Right lobe of liver (tissue), 6 donors: Measurements from ENCODE around the gene C3orf22. TPM values are rescaled to one million over a fixed set of nuclear protein-coding genes. Genes with fewer than 3 reads are reported as not detected.
A peak's percentile ranks its signal among the peaks of the same experiment; 100 is the strongest.

ENCODE experiments used
- ATAC-seq, 4 donors: fragments of 200-7000 bp; cut with Tn5 transposase; one replicate each; pipeline ENCODE4 v1.9.1; 2020; ENCODE audit warnings: mild to moderate bottlenecking in 4 of 4, moderate library complexity in 4 of 4
- DNase-seq, 3 donors: peaks; one replicate each; pipeline ENCODE4 v3.0.0-alpha.2; 2020
- H3K27ac ChIP-seq, 3 donors: fragments of 200-600 bp; one replicate each; pipeline ENCODE4 v1.8.0; 2022
- H3K27me3 ChIP-seq, 2 donors: fragments of 200-600 bp; one replicate each; pipeline ENCODE4 v1.8.0; 2022
- H3K36me3 ChIP-seq, 4 donors: fragments of 200-600 bp; sonication (generic) in 1 of 4; one replicate each; pipeline versions ENCODE4 v1.5.1 to v1.8.0; 2017 to 2022; ENCODE audit warnings: control low read depth in 1 of 4
- H3K4me1 ChIP-seq, 4 donors: fragments of 200-600 bp; sonication (generic) in 1 of 4; one replicate each; pipeline versions ENCODE4 v1.5.1 to v1.8.0; 2017 to 2022; ENCODE audit warnings: control low read depth in 1 of 4
- H3K4me3 ChIP-seq, 3 donors: fragments of 200-600 bp; one replicate each; pipeline ENCODE4 v1.8.0; 2022
- H3K9me3 ChIP-seq, 4 donors: fragments of 200-600 bp; sonication (generic) in 1 of 4; one replicate each; pipeline versions ENCODE4 v1.5.1 to v1.8.0; 2017 to 2022; ENCODE audit warnings: control low read depth in 1 of 4
- POLR2A ChIP-seq: fragments of 450-650 bp; IDR thresholded peaks from one replicate; pipeline ENCODE4 v1.6.1; 2017; ENCODE audit warnings: antibody characterized with exemption, mild to moderate bottlenecking
- WGBS: methylation state at CpG from one replicate; pipeline ENCODE4 v1.1.6; 2018; ENCODE audit warnings: low coverage, low lambda C conversion rate; ENCODE audit not compliant: insufficient coverage; ENCODE audit errors: missing lambda C conversion rate; 5-methylcytosine and 5-hydroxymethylcytosine counted together
- intact Hi-C, 2 donors: fragments of 100-400 bp; cut with DNase I; formaldehyde crosslinking; loops; one replicate each; pipeline versions ENCODE4 v1.11.2 to v1.14.1; 2022
- total RNA-seq, 6 experiments: library from RNA; depleted of rRNA in 2 of 6; stranded (reverse); fragments of >200 nt in 2 of 6; fragmentation: NEBNext Ultra II Directional in 3 of 6; extraction: Animal tissue kit (Norgen Biotek cat#: 25700) in 3 of 6; gene quantifications; one replicate each; pipeline versions ENCODE4 v1.1.0 to v1.2.4, GENCODE V29; 2016 to 2023
- TF ChIP-seq, protein P1 (sequence below), 4 donors: fragments of 200-600 bp in 3 of 4; fragments of 450-650 bp in 1 of 4; IDR thresholded peaks; one replicate each; pipeline versions ENCODE4 v1.5.1 to v1.8.0; 2016 to 2022; ENCODE audit warnings: antibody characterized with exemption in 4 of 4, mild to moderate bottlenecking in 2 of 4
- donor health status: DM: no; HTN: yes; CAD: no.
- donor health status: DM: no; HTN: no; CAD: no.
- donor health status: DM: no; HTN: no; CAD: no.
- donor health status: DM: no; HTN: yes; CAD: no.
- donor health status: DM: no; HTN: yes; CAD: no.

Gene C3orf22
- total RNA-seq, 6 experiments from 2014 or later = not detected

DNA sequence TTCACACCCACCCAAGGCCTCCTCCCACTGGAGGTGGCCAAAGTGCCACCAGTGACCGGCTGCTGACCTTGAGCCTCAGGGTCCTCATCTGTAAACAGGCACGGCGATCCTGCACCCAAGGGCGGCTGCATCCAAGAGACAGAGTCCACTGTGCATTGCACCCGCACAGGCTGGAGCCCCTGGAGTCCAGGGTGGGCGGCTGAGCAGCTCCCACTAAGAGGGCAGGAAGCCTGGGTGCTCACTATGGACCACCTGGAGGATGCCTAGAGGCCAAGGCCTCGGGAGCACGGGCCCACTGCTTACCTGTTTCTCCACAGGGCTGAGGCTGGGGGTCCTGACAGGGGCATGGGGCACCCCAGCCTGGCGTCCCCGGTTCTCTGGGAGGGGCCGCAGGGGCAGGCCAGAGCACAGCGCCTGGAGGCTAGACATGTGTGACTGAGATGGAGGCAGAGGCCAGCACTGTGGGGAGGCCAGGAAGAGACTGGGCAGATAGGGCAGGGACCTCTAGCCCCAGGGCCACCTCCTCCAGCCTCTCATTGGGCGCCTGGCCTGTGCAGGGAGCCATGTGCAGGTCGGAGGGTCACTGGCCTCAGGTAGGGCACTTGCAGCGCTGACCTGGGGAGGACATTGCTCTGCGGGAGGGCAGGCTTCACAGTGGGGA is 41.3 kb downstream of the C3orf22 start, which contains the start of gene UROC1:
Gene UROC1, minus strand, starts transcription at position 483 of the 661 bp plus-strand sequence. Its CDS starts 54 bp downstream, at position 429.
- Histone ChIP-seq H3K4me1 (peaks cover 0 to 54% (median 13%) of the 10 kb centered on the region in 4 donors), H3K4me3 (peak within 1 kb of the TSS; percentile 37 to 81 (median 40)), H3K27me3 (no peaks in the 10 kb centered on the region), H3K27ac (peak within 1 kb of the TSS in 2 of 3 donors; percentile 60 to 84), H3K9me3 (no peaks in the 10 kb centered on the region), H3K36me3 (no peaks in the 10 kb centered on the region)
- WGBS = 56% methylated on average over 3 of the region's 16 CpGs
- intact Hi-C loops = no loop called here
- DNase-seq = peak; percentile 86 to 96 (median 96)
- peak; percentile 81 to 90 (median 83) for ATAC-seq
- peak; percentile 58 for TF ChIP-seq POLR2A
- TF ChIP-seq, protein P1, sequence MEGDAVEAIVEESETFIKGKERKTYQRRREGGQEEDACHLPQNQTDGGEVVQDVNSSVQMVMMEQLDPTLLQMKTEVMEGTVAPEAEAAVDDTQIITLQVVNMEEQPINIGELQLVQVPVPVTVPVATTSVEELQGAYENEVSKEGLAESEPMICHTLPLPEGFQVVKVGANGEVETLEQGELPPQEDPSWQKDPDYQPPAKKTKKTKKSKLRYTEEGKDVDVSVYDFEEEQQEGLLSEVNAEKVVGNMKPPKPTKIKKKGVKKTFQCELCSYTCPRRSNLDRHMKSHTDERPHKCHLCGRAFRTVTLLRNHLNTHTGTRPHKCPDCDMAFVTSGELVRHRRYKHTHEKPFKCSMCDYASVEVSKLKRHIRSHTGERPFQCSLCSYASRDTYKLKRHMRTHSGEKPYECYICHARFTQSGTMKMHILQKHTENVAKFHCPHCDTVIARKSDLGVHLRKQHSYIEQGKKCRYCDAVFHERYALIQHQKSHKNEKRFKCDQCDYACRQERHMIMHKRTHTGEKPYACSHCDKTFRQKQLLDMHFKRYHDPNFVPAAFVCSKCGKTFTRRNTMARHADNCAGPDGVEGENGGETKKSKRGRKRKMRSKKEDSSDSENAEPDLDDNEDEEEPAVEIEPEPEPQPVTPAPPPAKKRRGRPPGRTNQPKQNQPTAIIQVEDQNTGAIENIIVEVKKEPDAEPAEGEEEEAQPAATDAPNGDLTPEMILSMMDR (IDR thresholded peaks at IDR 0.05) = no peak

DNA sequence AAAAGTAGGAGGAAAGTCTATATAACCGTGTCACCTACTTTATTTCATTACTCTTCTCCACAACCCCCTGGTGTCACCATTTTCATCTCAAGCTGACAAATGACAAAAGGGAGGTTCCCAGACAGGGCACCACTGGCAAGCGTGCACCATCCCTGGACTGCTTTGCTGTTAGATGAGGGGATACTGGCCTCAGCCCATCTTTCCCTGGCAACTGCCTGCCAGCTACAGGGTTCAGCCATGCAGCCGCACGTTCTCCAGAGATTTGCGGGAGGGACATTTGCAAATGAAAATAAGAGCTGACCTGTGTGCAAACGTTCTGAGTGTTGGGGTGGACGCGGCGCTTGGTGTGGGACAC is 41.8 kb downstream of the C3orf22 start:
- Histone ChIP-seq H3K4me3 (peak overlapping the region; percentile 37 to 81 (median 40)), H3K9me3 (no peaks in the 10 kb centered on the region), H3K36me3 (no peaks in the 10 kb centered on the region), H3K27me3 (no peaks in the 10 kb centered on the region), H3K27ac (peak overlapping the region in 2 of 3 donors; percentile 19 to 84), H3K4me1 (peaks cover 0 to 54% (median 13%) of the 10 kb centered on the region in 4 donors)
- intact Hi-C loops = no loop called here
- no peak for ATAC-seq
- 32% methylated on average over 6 of the region's 9 CpGs for WGBS
- no peak for DNase-seq
- TF ChIP-seq, protein P1 (IDR thresholded peaks at IDR 0.05) = no peak
- TF ChIP-seq POLR2A = no peak

DNA sequence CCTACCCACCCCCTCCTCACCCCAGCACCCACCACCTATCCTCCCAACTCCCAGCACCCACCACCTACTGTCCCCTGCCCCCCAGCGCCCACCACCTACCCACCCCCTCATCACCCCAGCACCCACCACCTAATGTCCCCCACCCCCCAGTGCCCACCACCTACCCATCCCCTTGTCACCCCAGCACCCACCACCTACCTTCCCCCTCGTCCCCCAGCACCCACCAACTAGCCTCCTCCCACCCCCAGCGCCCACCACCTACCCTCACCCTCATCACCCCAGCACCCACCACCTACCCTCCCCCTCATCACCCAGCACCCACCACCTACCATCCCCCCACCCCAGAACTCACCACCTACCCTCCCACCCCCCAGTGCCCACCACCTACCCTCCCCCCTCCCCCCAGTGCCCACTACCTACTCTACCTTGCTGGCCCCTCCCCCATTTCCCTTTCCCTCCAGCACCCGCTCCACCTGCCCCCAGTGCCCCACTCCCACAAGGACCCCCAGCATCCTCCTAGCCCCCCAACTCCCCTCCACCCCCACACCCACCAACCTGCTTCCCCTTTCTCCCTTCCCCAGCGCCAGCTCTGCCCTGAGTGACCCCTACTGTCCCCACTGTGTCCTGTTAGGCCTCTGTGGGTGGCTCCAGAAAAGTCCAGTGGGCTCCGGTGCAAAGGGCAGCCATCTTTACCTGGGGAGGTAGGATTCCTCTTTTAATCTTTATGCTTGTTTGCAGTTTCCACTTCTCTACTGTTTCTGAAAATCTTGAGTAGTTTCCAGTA is 42.4 kb downstream of the C3orf22 start:
- H3K27me3 ChIP-seq = no peaks in the 10 kb centered on the region
- H3K27ac ChIP-seq = peak overlapping the region in 2 of 3 donors; percentile 19 to 84
- no peaks in the 10 kb centered on the region for H3K9me3 ChIP-seq
- peaks cover 0 to 59% (median 14%) of the 10 kb centered on the region in 4 donors for H3K4me1 ChIP-seq
- peak overlapping the region; percentile 37 to 81 (median 40) for H3K4me3 ChIP-seq
- intact Hi-C loops = no loop called here
- no peaks in the 10 kb centered on the region for H3K36me3 ChIP-seq
- no peak for ATAC-seq
- DNase-seq = peak in 2 of 3 donors; percentile 19 to 43
- WGBS = 29% methylated on average over 6 of the region's 6 CpGs
- TF ChIP-seq POLR2A = no peak
- TF ChIP-seq, protein P1 (IDR thresholded peaks at IDR 0.05) = no peak

DNA sequence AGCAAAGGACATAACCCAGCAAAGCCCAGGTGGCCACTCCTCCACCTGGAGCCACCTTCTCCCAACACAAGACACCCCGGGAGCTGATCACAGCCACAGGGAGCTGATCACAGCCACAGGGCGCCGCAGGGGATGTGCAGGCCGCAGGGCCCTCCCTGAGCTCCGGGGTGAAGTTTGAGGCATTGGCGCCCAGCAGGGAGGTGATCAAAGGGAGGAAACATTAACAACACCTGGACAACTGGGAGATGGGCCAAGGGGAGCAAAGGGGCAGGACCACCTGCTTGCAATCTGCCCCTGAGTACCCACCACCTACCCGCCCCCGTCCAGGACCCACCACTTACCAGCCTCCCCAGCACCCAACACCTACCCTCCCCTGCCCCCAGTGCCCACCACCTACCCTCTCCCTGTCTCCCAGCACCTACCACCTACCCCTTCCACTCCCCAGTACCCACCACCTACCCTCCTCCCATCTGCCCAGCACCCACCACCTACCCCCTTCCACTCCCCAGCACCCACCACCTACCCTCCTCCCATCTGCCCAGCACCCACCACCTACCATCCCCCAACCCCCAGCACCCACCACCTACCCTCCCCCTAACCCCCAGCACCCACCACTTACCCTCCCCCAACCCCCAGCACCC is 43.5 kb downstream of the C3orf22 start:
- TF ChIP-seq, protein P1 (IDR thresholded peaks at IDR 0.05) = no peak
- TF ChIP-seq POLR2A = no peak
- 50% methylated on average over 1 of the region's 8 CpGs for WGBS
- Histone ChIP-seq H3K36me3 (no peaks in the 10 kb centered on the region), H3K9me3 (no peaks in the 10 kb centered on the region), H3K4me3 (peak overlapping the region in 1 of 3 donors; percentile 6), H3K27me3 (no peaks in the 10 kb centered on the region), H3K4me1 (peaks cover 0 to 54% (median 14%) of the 10 kb centered on the region in 4 donors), H3K27ac (no peak overlapping the region)
- ATAC-seq (no peak), DNase-seq (peak in 2 of 3 donors; percentile 31 to 46)
- intact Hi-C loops = no loop called here
